DMS53 treated with DMSO at 0.1 percent for 48 hours (cell line): ENCODE results near the gene MC1R.
"Not testable (repeated sequence)": the region's sequence is repeated elsewhere in the genome, so short reads cannot be mapped to it uniquely, and the experiment has no call there.

ENCODE experiments used
- DNase-seq: peaks from one replicate; lab custom pipeline; 2025; ENCODE audit not compliant: unreplicated experiment; lab: John Stamatoyannopoulos, UW

MC1R gene

GRCh38 chr16:89934019-89934418 is 15.4 kb downstream of the MC1R start:
- DNase-seq = not testable (repeated sequence)

- no peak for DNase-seq
These were observed 16.2 kb downstream of the MC1R start for GRCh38 chr16:89934611-89935553.

GRCh38 chr16:89935620-89936019 is 17.0 kb downstream of the MC1R start:
- not testable (repeated sequence) for DNase-seq

- no peak for DNase-seq
These were observed 17.4 kb downstream of the MC1R start for GRCh38 chr16:89936034-89936433.

- DNase-seq = no peak
These were observed 17.8 kb downstream of the MC1R start for GRCh38 chr16:89936508-89936907.

GRCh38 chr16:89936981-89937380 is 18.3 kb downstream of the MC1R start:
- DNase-seq = no peak

GRCh38 chr16:89938175-89938885 is 19.7 kb downstream of the MC1R start:
- no peak for DNase-seq

GRCh38 chr16:89944773-89945172 is 26.1 kb downstream of the MC1R start:
- no peak for DNase-seq

GRCh38 chr16:89945654-89946053 is 27.0 kb downstream of the MC1R start:
- peak; percentile 7 for DNase-seq

- DNase-seq = no peak
These were observed 27.9 kb downstream of the MC1R start for GRCh38 chr16:89946515-89946914.

GRCh38 chr16:89949121-89949742 is 30.6 kb downstream of the MC1R start:
- DNase-seq = no peak

GRCh38 chr16:89949756-89950155 is 31.1 kb downstream of the MC1R start:
- DNase-seq = no peak

GRCh38 chr16:89951509-89951908 is 32.8 kb downstream of the MC1R start:
- no peak for DNase-seq

GRCh38 chr16:89952049-89952448 is 33.4 kb downstream of the MC1R start:
- DNase-seq = no peak

- DNase-seq = no peak
These were observed 33.9 kb downstream of the MC1R start for GRCh38 chr16:89952551-89952950.

- DNase-seq = no peak
These were observed 35.2 kb downstream of the MC1R start for GRCh38 chr16:89953671-89954406.

- DNase-seq = no peak
These were observed 35.8 kb downstream of the MC1R start for GRCh38 chr16:89954462-89954861.

GRCh38 chr16:89955001-89955685 is 36.5 kb downstream of the MC1R start:
- DNase-seq = no peak

- DNase-seq = no peak
These were observed 38.0 kb downstream of the MC1R start for GRCh38 chr16:89956505-89957215.
